CMK (cell line): ENCODE measurements around the gene PZP.

Experiments used
- DNase-seq: peaks from one replicate; pipeline ENCODE4 v3.0.0-alpha.2; 2010; ENCODE audit warnings: low read depth

The PZP gene

GRCh38 chr12:9123781-9124382 is 84.3 kb downstream of the PZP start:
- DNase-seq = no peak

- no peak for DNase-seq
These were observed 86.0 kb downstream of the PZP start for GRCh38 chr12:9122091-9122609.

- DNase-seq = no peak
These were observed 87.6 kb downstream of the PZP start for GRCh38 chr12:9120487-9121184.

GRCh38 chr12:9118158-9118557 is 90.0 kb downstream of the PZP start:
- DNase-seq = peak; percentile 75

- no peak for DNase-seq
These were observed 92.2 kb downstream of the PZP start, which contains the start of gene A2M for GRCh38 chr12:9115731-9116559. Gene A2M (minus strand): TSS chr12:9115919. CDS start chr12:9115849, 70 bp downstream.

- no peak for DNase-seq
These were observed 93.2 kb downstream of the PZP start for GRCh38 chr12:9114946-9115345.

- DNase-seq = no peak
These were observed 94.2 kb downstream of the PZP start for GRCh38 chr12:9113987-9114309.

- DNase-seq = no peak
These were observed 94.8 kb downstream of the PZP start for GRCh38 chr12:9113296-9113986.

GRCh38 chr12:9112076-9112853 is 95.9 kb downstream of the PZP start:
- DNase-seq = no peak

- no peak for DNase-seq
These were observed 96.7 kb downstream of the PZP start for GRCh38 chr12:9111525-9111924.

- DNase-seq = no peak
These were observed 98.3 kb downstream of the PZP start for GRCh38 chr12:9109737-9110491.

- DNase-seq = no peak
These were observed 99.0 kb downstream of the PZP start for GRCh38 chr12:9109213-9109522.

- DNase-seq = no peak
These were observed 99.5 kb downstream of the PZP start for GRCh38 chr12:9108504-9109212.

GRCh38 chr12:9107542-9107873 is 100.7 kb downstream of the PZP start:
- no peak for DNase-seq

- DNase-seq = no peak
These were observed 101.3 kb downstream of the PZP start for GRCh38 chr12:9106610-9107541.

- DNase-seq = no peak
These were observed 102.1 kb downstream of the PZP start for GRCh38 chr12:9106067-9106466.

GRCh38 chr12:9104767-9105423 is 103.3 kb downstream of the PZP start:
- DNase-seq = no peak

GRCh38 chr12:9104087-9104486 is 104.1 kb downstream of the PZP start:
- no peak for DNase-seq
